Retinal pigment epithelial cell (primary cell): Measurements from ENCODE around the gene MCM9.

Experiments
- DNase-seq: peaks from one replicate; pipeline ENCODE4 v3.0.0-alpha.2; 2010; ENCODE audit warnings: low read depth
- H3K4me3 ChIP-seq: 2 replicates; pipeline ENCODE4 v1.5.1; 2011; ENCODE audit warnings: mild to moderate bottlenecking, low read length, control low read depth, moderate library complexity
- TF ChIP-seq, protein P1 (sequence below): conservative IDR thresholded peaks from 2 replicates; pipeline ENCODE4 v1.5.1; 2011; ENCODE audit warnings: low read depth, low read length, control low read depth, inconsistent platforms

MCM9 gene

DNA sequence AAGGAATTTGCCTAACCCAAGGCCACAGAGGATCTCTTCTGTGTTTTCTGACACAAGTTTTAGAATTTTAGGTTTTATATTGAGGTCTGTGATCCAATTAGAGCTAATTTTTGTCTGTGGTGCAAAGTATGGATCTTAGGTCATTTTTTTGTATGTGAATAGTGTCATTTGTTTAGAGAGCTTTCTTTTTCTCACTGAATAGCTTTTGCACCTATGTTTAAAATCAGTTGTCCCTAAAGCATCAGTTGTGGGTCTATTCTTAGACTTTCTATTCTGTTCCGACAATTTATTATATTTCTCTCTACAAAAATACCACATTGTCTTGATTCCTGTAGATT lies 341 bp upstream of the MCM9 start:
- no peak for DNase-seq
- TF ChIP-seq, protein P1, sequence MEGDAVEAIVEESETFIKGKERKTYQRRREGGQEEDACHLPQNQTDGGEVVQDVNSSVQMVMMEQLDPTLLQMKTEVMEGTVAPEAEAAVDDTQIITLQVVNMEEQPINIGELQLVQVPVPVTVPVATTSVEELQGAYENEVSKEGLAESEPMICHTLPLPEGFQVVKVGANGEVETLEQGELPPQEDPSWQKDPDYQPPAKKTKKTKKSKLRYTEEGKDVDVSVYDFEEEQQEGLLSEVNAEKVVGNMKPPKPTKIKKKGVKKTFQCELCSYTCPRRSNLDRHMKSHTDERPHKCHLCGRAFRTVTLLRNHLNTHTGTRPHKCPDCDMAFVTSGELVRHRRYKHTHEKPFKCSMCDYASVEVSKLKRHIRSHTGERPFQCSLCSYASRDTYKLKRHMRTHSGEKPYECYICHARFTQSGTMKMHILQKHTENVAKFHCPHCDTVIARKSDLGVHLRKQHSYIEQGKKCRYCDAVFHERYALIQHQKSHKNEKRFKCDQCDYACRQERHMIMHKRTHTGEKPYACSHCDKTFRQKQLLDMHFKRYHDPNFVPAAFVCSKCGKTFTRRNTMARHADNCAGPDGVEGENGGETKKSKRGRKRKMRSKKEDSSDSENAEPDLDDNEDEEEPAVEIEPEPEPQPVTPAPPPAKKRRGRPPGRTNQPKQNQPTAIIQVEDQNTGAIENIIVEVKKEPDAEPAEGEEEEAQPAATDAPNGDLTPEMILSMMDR: no peak
- peak overlapping the region; percentile 67 for H3K4me3 ChIP-seq

DNA sequence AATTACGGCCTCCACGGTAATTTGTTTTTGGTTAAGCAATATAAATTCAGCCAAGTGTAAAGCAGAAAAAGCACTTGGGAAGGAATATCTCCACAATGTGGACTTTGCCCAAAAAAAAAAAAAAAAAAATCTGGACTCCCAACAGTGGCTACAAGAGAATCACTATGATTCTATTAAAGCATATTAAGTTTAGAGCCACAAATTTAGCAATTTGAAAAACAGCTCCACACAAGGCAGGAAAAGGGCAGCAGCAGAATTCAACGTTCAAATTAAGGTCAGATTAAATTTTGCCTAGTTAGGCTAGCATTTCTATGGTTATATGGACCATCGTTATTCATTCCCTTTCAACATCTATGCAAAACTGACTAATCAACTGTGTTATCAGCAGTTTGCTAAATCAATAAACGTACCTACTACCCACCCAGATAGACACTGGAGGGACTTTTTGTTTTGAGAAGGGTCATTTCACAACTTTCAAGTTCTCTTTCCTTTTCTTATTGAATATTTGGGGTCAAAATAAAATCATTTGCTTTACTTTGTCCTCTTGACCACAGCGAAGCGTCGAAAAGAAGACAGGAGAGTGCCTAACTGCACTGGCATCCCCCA lies 1.0 kb downstream of the MCM9 start:
- DNase-seq: no peak
- TF ChIP-seq, protein P1: no peak
- peak overlapping the region; percentile 92 for H3K4me3 ChIP-seq

DNA sequence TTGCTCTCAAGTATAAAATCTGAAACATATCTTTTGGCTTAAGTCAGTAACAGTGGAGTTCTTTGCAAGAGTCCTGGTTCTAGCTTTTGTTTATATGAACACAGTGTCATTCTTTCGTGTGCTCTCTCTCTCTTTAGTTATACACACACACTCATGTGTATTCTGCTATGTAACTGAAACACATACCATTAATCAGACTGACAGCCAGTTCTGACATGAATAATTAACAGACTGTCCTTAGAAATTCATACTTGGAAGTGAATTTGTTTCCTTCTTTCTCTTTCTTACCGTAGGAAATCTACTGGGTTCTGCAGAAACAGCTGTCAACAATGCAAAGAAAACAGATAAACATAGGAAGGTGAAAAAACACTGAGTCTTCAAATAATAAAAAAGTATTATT lies 2.5 kb downstream of the MCM9 start:
- TF ChIP-seq, protein P1: no peak
- no peak overlapping the region for H3K4me3 ChIP-seq
- DNase-seq: no peak

DNA sequence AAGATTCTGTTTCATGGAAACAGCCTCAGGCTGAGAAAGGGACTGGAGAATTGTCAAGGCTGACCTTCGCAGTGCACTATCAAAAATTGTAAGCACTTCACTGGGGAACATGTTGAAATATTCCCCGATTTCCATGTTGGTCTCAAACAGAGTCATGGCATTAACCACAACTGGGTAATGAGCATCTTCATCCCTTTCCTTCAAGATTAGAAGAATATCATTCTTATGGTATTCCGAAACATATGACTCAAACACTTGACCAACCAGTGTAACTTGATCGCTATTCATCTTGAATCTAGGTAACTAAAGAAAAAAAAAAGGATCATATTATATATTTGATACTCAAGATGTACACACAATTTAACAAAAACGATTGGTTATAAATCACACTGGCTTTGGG lies 3.5 kb downstream of the MCM9 start:
- TF ChIP-seq, protein P1: no peak
- no peak overlapping the region for H3K4me3 ChIP-seq
- no peak for DNase-seq

DNA sequence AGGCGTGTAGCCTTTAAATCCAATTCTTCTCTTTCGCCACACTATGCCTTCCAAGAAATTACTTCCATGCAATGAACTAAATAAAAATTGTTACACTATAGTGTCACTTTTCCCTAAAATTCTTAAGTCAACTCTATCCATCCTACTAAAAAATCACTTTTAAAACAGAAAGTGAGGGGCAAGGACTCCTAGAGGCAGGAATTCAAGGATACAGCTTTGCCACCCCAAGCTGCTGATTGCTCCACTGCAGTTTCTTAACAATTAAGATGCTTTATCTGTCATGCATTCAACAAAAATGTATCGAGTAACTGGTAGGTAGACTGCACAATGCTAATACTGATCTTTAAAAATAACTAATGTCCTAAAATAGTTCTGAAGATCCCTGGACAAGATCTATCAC lies 4.3 kb downstream of the MCM9 start:
- TF ChIP-seq, protein P1: no peak
- no peak overlapping the region for H3K4me3 ChIP-seq
- no peak for DNase-seq

DNA sequence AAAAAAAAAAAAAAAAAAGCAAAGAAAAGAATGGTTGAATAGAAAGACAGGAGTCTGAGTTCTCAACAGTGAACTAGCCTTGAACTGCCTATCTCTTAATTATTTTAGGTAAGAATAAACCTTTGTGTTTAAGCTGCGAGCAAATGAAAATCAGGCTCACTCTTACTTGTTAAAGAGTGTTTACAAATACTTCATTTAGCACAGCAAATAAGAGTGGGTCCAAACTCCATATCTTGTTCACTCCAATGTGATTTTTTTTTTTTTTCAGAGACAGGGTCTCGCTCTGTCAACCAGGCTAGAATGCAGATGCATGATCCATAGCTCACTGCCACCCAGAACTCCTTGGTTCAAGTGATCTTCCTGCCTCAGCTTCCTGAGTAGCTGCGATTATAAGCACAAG lies 11.9 kb downstream of the MCM9 start:
- H3K4me3 ChIP-seq: no peak overlapping the region
- DNase-seq: no peak
- TF ChIP-seq, protein P1: no peak

DNA sequence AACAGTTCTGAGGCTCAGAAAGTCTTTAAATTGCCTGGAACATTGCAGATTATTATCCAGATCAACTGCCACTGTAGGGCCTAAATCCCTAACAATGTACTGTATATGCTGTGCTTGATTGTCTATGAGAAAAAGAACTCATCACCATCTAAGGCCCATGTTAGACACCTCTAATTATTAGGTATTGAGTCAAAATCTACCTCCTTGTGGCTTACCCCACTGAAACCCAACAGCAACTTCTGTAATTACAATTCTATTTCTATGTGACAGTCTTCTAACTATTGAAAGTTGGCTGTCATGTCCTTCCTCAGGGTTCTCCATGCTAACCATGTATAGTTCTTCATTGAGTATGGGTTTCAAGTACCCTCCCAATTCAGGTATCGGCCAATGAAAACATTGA lies 13.9 kb downstream of the MCM9 start:
- H3K4me3 ChIP-seq: no peak overlapping the region
- TF ChIP-seq, protein P1: no peak
- DNase-seq: no peak
